ENCODE measurements around the gene CDH13.

DNA sequence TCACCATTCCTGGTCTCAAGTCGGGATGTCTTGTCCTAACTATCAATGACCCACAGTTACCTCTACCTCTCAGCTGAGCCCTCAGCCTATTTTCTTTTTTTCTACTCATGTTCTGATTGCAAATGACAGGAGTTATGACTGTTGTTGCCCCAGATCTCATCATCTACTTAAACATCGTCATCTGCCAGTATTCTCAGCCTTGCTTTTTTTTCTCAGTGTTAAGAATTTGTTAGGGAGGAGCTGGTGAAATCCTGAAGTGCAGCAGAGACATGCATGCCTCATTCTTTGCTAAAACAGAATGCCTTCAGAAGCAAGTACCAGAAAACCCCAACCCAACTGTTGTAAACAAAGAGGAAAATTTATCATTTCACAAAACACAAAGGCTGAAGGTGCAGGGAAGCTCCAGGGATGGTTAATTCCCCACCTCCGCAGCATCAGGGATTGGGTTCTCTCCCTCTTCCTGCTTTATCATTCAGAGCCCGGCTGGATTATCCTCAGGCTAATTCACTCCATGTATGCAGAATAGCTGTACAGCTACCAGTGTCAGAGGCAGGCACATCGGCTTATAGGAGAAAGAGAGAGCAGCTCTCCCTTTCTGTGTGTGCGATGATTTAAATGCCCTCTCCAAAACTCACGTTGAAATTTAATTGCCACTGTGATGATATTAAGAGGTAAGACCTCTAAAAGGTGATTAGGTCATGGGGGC is 640.2 kb downstream of the CDH13 start:
- TF ChIP-seq, protein P1, sequence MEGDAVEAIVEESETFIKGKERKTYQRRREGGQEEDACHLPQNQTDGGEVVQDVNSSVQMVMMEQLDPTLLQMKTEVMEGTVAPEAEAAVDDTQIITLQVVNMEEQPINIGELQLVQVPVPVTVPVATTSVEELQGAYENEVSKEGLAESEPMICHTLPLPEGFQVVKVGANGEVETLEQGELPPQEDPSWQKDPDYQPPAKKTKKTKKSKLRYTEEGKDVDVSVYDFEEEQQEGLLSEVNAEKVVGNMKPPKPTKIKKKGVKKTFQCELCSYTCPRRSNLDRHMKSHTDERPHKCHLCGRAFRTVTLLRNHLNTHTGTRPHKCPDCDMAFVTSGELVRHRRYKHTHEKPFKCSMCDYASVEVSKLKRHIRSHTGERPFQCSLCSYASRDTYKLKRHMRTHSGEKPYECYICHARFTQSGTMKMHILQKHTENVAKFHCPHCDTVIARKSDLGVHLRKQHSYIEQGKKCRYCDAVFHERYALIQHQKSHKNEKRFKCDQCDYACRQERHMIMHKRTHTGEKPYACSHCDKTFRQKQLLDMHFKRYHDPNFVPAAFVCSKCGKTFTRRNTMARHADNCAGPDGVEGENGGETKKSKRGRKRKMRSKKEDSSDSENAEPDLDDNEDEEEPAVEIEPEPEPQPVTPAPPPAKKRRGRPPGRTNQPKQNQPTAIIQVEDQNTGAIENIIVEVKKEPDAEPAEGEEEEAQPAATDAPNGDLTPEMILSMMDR (IDR thresholded peaks at IDR 0.05) = no peak
- no peak for TF ChIP-seq POLR2AphosphoS5 (IDR thresholded peaks at IDR 0.05)
